BJ (cell line): ENCODE results near the gene LHX3. TPM values are rescaled to one million over a fixed set of nuclear protein-coding genes. Genes with fewer than 3 reads are reported as not detected.

Source experiments
- CTCF ChIA-PET: fragments of 350-600 bp; formaldehyde crosslinking; extraction: SDS; loops from one replicate; lab custom pipeline; 2021; ENCODE audit warnings: antibody characterized with exemption, inconsistent platforms; lab: Yijun Ruan, JAX
- POLR2A ChIA-PET: fragments of 300-600 bp; sonication (Branson Sonifier 250); formaldehyde crosslinking; extraction: SDS; loops from one replicate; lab custom pipeline; 2021; ENCODE audit warnings: antibody characterized with exemption; lab: Charles Lee
- DNase-seq: peaks from one replicate; pipeline ENCODE4 v3.0.0-alpha.2; 2011; ENCODE audit warnings: low read depth
- H3K27me3 ChIP-seq: 2 replicates; pipeline ENCODE4 v1.6.0; 2011; ENCODE audit warnings: low read length; ENCODE audit not compliant: control insufficient read depth, insufficient read depth
- H3K36me3 ChIP-seq: 2 replicates; pipeline ENCODE4 v1.5.1; 2011; ENCODE audit warnings: low read length; ENCODE audit not compliant: control insufficient read depth, insufficient read depth
- H3K4me3 ChIP-seq: 2 replicates; pipeline ENCODE4 v1.5.1; 2011; ENCODE audit warnings: low read depth, mild to moderate bottlenecking, control low read depth, low read length
- CTCF ChIP-seq: IDR thresholded peaks from 2 replicates; pipeline ENCODE4 v1.5.1; 2011; ENCODE audit warnings: low read depth, mild to moderate bottlenecking, control low read depth, inconsistent platforms, low read length, moderate library complexity; ENCODE audit not compliant: insufficient read depth
- polyA plus RNA-seq: library from polyadenylated mRNA; depleted of rRNA; stranded (reverse); fragments of >200 nt; gene quantifications from 2 replicates; pipeline ENCODE4 v1.2.3, GENCODE V29; 2011

The LHX3 gene
- polyA plus RNA-seq, 1 experiment, result not detected

- ChIA-PET CTCF (interaction anchor here (1.0 kb wide), 1 partner anchor 8 kb away, joined by 3 read pairs; no protein-coding TSS in a partner anchor), POLR2A (no interaction called here)
- H3K4me3 ChIP-seq, result no peak overlapping the region
- no peaks in the 10 kb centered on the region for H3K36me3 ChIP-seq
- peaks cover 31% of the 10 kb centered on the region for H3K27me3 ChIP-seq
- no peak for TF ChIP-seq CTCF
- DNase-seq, result no peak
Observed at GRCh38 chr9:136189394-136190236, 15.3 kb downstream of the LHX3 start.

- ChIA-PET CTCF (interaction anchor here (0.7 kb wide), 1 partner anchor 575 kb away, joined by 3 read pairs; no protein-coding TSS in a partner anchor), POLR2A (no interaction called here)
- Histone ChIP-seq H3K36me3 (no peaks in the 10 kb centered on the region), H3K27me3 (peaks cover 30% of the 10 kb centered on the region), H3K4me3 (no peak overlapping the region)
- DNase-seq, result no peak
- TF ChIP-seq CTCF, result no peak
Observed at GRCh38 chr9:136187683-136188586, 17.0 kb downstream of the LHX3 start.

GRCh38 chr9:136187197-136187596 is 17.7 kb downstream of the LHX3 start:
- no peaks in the 10 kb centered on the region for H3K36me3 ChIP-seq
- CTCF ChIA-PET, result no interaction called here
- no peak for DNase-seq
- H3K4me3 ChIP-seq, result no peak overlapping the region
- peaks cover 24% of the 10 kb centered on the region for H3K27me3 ChIP-seq
- POLR2A ChIA-PET, result no interaction called here
- TF ChIP-seq CTCF, result no peak

- DNase-seq, result no peak
- ChIA-PET CTCF (no interaction called here), POLR2A (no interaction called here)
- Histone ChIP-seq H3K27me3 (peaks cover 21% of the 10 kb centered on the region), H3K4me3 (no peak overlapping the region), H3K36me3 (no peaks in the 10 kb centered on the region)
- no peak for TF ChIP-seq CTCF
Observed at GRCh38 chr9:136186386-136186785, 18.5 kb downstream of the LHX3 start.
